GM18951 (cell line): ENCODE results near the gene YIPF1.

Source experiments
- POLR2A ChIP-seq: IDR thresholded peaks from 4 replicates; pipeline ENCODE4 v1.6.1; 2011; ENCODE audit warnings: mild to moderate bottlenecking; ENCODE audit not compliant: insufficient read length, insufficient read depth; ENCODE audit errors: extremely low read depth
- in situ Hi-C: fragments of 300-500 bp; cut with MboI; formaldehyde crosslinking; loops from one replicate; pipeline ENCODE4 v1.12.0; 2022; ENCODE audit warnings: low sequenced_read_pairs, mixed read lengths, inconsistent platforms; ENCODE audit not compliant: unreplicated experiment

Gene YIPF1

DNA sequence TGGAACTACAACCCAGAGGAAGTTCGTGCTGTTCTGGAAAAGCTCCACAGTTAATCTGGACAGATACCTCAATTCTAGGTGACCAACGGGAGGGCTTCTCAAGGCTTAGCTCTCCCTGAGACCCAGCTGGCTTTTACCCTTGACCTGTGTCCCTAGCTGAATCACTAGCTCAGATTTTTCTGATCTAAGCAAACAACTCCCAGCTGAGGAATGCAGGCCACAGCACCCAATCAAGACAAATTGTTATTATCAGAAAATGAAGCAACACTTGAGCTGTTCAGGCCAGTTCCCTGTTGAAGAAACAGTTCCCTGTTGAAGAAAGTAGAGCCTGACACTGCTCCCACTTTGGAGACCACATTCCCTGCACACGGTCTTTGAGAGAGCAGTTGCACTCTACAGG is 20.3 kb upstream of the YIPF1 start:
- in situ Hi-C loops = no loop called here
- TF ChIP-seq POLR2A = no peak

DNA sequence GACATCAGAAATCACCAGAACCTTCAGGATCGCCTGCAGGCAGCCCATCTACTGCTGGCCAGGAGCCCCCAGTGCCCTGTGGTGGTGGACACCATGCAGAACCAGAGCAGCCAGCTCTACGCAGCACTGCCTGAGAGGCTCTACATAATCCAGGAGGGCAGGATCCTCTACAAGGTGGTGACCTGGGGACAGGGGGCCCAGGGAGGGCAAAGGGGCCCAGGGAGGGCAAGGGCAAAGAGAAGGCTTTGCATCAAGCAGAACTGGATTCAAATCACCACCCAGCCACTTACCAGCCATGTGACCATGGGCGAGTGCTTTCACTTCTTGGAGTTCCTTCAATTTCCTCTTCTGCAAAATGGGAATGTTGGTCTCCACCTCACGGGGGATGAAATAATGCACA is 16.5 kb upstream of the YIPF1 start:
- TF ChIP-seq POLR2A = no peak

DNA sequence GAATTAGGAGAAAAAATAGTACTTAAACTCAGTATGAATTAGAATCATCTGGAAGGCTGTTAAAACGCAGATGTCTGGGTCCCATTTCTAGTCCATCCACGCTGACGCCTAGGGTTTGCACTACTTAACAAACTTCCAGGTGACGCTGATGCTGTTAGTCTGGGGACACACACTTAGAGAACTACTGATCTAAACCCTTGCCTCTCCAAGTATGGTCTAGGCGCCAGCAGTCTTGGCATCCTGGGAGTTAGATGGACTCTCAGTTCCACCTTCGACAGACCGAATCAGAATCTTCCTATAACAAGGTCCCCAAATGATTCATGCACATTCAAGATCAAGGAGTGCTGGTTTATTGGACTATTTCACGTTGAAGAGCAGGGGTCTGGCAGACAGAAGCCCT is 15.9 kb upstream of the YIPF1 start:
- in situ Hi-C loops = no loop called here
- TF ChIP-seq POLR2A = no peak

More for the DNA sequence above, 16.5 kb upstream of the YIPF1 start:
- in situ Hi-C loops = no loop called here

DNA sequence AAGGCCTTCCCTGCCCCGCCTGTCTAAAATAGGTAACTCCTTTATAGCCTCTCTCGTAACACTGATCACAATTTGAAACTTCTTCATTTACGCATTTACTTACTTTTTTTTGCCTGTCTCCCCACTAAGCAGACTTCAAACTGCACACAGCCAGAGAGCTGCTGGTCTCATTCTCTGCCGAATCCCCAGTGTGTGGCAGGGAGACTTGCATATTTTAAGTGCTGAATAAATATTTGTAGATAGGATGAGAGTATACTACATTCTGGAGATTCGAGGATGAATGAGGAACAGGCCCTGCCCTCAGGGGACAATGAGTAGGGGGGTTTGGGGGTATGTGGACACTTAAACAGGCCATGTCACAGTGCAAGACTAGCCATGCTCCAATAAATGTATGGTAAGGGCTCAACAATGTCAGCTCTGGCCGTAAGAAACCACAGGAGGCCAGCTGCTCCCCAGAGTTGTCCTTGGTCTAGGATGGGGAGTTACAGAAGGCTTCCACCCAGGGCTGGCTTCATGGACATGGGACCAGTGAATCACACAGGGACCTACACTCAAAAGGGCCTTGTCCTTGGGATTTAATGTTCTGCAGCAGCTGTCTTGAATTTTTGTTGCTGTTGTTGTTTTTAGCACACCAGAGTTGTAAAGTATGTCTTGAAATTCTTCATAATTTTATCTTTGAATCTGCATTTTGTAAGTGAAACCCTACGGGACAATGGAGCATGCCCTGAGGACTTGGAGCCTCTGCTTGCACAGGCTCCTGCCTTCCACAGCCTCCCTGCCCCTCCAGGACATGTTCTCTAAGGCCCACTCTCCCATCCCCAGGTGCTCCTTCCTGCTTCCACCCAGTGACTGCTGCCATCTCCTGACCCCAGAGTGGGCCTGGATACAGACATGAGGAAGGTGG is 12.9 kb upstream of the YIPF1 start:
- in situ Hi-C loops = no loop called here
- TF ChIP-seq POLR2A = no peak

DNA sequence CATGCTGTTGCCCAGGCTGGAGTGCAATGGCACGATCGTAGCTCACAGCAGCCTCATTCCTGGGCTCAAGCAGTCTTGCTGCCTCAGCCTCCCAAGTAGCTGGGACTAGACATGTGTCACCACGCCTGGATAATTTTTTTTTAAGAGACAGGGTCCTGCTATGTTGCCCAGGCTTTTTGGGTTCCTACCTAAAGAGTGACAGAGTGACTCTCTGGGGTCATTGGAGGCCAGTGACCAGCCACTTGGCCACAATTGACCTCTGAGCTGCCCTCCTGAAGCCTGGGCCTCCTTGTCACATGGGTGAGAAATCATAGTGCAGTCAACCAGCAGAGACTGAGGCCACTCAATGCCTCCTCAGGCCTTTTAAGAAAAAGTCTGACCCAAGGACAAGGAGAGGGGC is 10.1 kb upstream of the YIPF1 start:
- in situ Hi-C loops = no loop called here
- no peak for TF ChIP-seq POLR2A

DNA sequence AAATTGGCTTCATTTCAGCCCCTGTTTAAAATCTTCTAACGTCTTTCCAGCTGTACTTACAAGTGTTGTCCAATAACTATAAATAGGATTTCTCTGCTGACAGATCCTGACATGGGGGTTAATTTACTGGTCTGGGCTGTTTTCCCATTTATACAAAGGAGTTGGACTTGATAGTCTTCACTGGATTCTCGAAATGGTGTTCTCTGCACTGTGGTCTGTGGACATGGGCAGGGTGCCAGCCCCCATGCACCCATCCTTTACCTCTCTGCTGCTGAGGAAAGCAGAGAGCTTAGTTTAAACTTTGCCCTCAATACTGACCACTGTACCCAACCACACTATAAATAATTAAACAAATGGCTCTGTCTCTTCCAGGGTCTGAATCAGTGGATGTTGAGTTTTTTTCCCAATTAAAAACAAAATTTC is 9.6 kb upstream of the YIPF1 start:
- in situ Hi-C loops = no loop called here
- TF ChIP-seq POLR2A = no peak

DNA sequence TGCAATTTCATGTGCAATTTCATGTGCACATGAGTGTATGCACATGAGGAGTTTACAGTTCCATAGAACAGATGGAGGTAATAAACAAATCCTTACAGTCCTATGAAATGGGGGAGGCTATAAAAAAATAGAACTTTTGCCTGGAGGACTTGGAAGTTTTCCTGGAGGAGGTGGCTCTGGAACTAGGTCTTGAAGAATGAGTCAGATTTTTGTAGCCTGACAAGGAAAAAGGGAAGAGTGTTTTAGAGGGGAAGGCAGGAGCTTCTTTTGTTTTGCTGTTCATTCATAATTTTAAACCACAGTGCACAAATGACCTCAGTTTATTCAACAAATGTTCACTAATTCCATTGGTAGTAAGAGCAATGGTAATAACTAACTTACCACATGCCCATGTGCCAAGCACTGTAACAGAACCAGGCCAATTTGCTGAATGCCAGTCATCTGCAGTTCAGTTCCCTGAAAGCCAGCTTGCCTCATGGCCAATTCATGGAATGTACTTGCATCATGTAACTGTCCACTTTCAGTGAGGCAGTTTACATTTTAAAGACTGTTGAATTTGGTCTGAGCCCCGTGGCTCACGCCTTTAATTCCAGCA is 7.1 kb upstream of the YIPF1 start:
- no peak for TF ChIP-seq POLR2A
- in situ Hi-C loops = no loop called here

DNA sequence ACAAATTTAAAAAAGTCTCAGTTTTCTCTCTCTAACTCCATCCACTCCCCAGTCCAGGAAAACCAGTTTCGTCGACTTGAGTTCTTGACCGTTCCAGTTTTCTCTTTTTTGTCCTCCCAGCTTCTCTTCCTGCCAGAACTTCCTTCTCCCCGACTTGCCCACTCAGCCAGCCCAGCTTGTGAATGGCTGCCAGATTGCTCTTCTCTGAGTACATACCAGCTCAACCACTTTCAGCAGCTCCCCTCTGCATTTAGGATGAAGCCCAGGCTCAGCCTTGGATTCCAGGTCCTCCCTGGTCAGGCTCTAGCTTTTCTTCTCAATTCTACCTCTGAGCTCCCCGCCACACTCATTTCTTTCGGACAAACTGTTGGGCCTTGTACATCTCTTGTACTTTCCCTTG is 5.8 kb upstream of the YIPF1 start:
- in situ Hi-C loops = no loop called here
- no peak for TF ChIP-seq POLR2A

DNA sequence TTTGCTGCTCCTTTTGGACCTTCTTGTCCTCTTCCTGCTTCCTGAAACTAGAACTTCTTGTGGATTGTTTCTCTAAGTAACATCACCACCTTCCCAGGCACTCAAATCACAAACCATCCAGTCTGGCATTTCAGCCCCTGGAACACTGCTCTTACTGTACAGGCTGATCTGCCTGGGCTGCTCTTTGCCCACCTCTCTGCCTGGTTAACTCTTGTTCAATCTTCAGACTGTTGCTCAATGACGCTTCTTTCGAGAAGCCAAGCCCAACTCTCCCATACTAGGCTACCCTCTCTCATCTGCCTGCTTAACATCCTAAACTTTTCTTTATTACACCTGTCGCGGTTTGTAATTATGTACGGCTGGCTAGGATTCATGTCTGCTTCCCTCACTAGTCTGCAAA is 5.0 kb upstream of the YIPF1 start:
- in situ Hi-C loops = no loop called here
- no peak for TF ChIP-seq POLR2A

DNA sequence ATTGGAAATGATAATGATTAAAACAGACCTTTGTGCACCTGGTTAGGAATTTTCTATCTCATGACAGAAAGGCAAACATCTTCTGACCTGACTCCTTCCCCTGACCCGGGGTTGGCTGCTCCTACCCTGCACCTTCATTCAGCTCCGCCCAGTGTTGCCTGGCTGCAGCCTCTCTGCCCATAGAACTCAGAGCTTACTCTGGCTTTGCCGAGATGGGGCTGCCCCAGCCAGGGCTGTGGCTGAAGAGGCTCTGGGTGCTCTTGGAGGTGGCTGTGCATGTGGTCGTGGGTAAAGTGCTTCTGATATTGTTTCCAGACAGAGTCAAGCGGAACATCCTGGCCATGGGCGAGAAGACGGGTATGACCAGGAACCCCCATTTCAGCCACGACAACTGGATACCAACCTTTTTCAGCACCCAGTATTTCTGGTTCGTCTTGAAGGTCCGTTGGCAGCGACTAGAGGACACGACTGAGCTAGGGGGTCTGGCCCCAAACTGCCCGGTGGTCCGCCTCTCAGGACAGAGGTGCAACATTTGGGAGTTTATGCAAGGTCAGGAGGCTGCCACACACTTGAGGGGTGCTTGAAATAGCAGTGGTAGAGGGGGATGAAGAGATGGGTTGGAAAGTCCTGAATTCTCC is 4.5 kb upstream of the YIPF1 start, which contains the start of gene DIO1:
DIO1 (plus strand) TSS at position 189 of the 638 bp plus-strand sequence; CDS start at position 213, 24 bp downstream.
- no peak for TF ChIP-seq POLR2A
- in situ Hi-C loops = no loop called here

DNA sequence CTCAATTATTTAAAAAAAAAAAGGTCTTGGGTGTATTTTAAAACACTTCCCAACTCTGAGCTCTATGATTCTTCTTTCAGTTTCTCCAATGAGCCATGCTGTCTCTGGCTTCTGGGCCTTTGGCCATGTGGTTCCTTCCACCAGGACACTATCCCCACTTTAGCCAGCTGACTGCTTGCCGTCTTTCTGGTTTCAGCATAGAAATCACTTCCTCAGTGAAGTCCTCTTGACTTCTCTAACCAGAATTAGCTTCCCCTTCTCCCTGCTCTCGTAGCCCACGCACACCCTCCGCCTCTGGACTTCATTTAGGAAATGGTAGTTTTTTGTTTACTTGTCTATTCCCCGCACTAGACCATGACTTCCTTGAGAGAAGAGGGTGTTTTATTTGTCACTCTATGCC is 3.3 kb upstream of the YIPF1 start:
- in situ Hi-C loops = no loop called here
- TF ChIP-seq POLR2A = no peak

DNA sequence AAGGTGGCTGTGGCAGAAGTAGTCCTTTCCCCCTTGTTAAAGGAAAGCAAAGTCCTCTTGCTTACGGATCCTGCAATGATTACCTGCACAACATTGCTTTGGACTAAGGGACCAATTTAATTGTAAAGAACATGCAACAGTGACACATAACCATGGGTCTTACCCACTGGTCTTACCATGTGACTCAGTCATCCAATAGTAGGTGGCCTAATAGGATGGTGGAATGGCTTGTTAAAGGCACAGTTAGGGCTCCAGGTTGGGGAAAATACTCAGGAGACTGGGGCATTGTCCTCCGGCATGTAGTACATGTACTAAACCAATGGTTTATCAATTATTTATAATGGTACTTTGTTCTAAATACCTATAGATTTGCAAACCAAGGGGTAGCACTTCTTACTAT is 2.1 kb upstream of the YIPF1 start:
- in situ Hi-C loops = no loop called here
- no peak for TF ChIP-seq POLR2A

DNA sequence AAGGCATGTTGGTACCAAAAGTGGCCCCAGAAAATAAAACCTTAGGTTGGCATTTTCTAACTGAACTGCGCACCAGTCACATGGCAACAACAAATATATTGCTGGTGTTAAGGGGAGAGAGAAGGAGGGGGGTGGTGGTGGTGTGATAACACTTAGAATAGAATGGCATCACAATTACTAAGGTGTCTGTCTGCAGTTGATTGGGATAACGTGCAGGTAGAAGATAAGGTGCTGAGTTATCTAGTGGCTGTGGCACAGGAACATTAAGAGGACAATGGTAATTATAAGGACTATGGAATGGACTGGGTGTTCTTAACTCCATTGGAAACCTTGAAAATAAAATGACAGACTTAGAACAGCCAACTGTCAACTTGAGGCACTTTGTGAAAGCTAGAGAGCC is 1.4 kb upstream of the YIPF1 start:
- in situ Hi-C loops = no loop called here
- TF ChIP-seq POLR2A = no peak
